CD14-positive monocyte (primary cell): ENCODE data around the gene PCBP3. TPM values are rescaled to one million over a fixed set of nuclear protein-coding genes. Genes with fewer than 3 reads are reported as not detected.

ENCODE experiments used
- DNase-seq, 3 donors: peaks; one replicate each; pipeline ENCODE4 v3.0.0-alpha.2; 2011 to 2022
- H2AFZ ChIP-seq: 2 replicates; pipeline ENCODE4 v1.6.0; 2012; ENCODE audit warnings: mild to moderate bottlenecking, low read depth, low read length, inconsistent platforms; ENCODE audit not compliant: insufficient read depth, poor library complexity, severe bottlenecking
- H3K27ac ChIP-seq, 2 donors: 1 replicate in 1 of 2; 2 replicates in 1 of 2; pipeline ENCODE4 v1.5.1; 2012 to 2013; ENCODE audit warnings: low read length in 2 of 2, control low read depth in 1 of 2, inconsistent platforms in 1 of 2, low read depth in 1 of 2, mild to moderate bottlenecking in 1 of 2
- H3K27me3 ChIP-seq, 2 donors: one replicate each; pipeline versions ENCODE4 v1.6.0 to v1.6.1; 2011 to 2013; ENCODE audit warnings: low read length in 2 of 2; ENCODE audit not compliant: control insufficient read depth in 2 of 2, insufficient read depth in 2 of 2
- H3K36me3 ChIP-seq, 2 donors: replicated peaks in 1 of 2; 1 replicate in 1 of 2; 2 replicates in 1 of 2; pipeline versions ENCODE4 v1.5.1 to v1.6.1; 2012 to 2013; ENCODE audit warnings: low read length in 2 of 2, control low read depth in 1 of 2, inconsistent platforms in 1 of 2, mild to moderate bottlenecking in 1 of 2; ENCODE audit not compliant: insufficient read depth in 2 of 2, control insufficient read depth in 1 of 2
- H3K4me1 ChIP-seq, 2 donors: 1 replicate in 1 of 2; 2 replicates in 1 of 2; pipeline versions ENCODE4 v1.5.1 to v1.6.1; 2012 to 2013; ENCODE audit warnings: low read length in 2 of 2, control low read depth in 1 of 2, inconsistent platforms in 1 of 2, mild to moderate bottlenecking in 1 of 2, moderate library complexity in 1 of 2; ENCODE audit not compliant: insufficient read depth in 2 of 2, control insufficient read depth in 1 of 2
- H3K4me2 ChIP-seq: replicated peaks from 2 replicates; pipeline ENCODE3; 2012; ENCODE audit warnings: low read length, moderate library complexity, mild to moderate bottlenecking; ENCODE audit not compliant: poor library complexity, severe bottlenecking; ENCODE audit errors: extremely low read depth
- H3K4me3 ChIP-seq, 3 experiments: fragments of 200-600 bp in 1 of 3; sonication (generic) in 1 of 3; replicated peaks in 1 of 3; 1 replicate in 2 of 3; 2 replicates in 1 of 3; pipeline ENCODE4 v1.5.1; 2011 to 2013; ENCODE audit warnings: low read length in 3 of 3, mild to moderate bottlenecking in 3 of 3, control low read depth in 2 of 3, low read depth in 2 of 3, inconsistent platforms in 1 of 3, moderate library complexity in 1 of 3
- H3K79me2 ChIP-seq: 2 replicates; pipeline ENCODE4 v1.6.0; 2012; ENCODE audit warnings: mild to moderate bottlenecking, control low read depth, inconsistent platforms, low read length, moderate library complexity; ENCODE audit not compliant: insufficient read depth
- H3K9ac ChIP-seq: 2 replicates; pipeline ENCODE4 v1.6.0; 2017; ENCODE audit warnings: low read length, mild to moderate bottlenecking; ENCODE audit not compliant: insufficient read depth, poor library complexity, severe bottlenecking
- H3K9me3 ChIP-seq, 2 donors: replicated peaks in 1 of 2; 1 replicate in 1 of 2; 2 replicates in 1 of 2; pipeline versions ENCODE4 v1.5.1 to v1.6.1; 2012 to 2013; ENCODE audit warnings: low read length in 2 of 2, control low read depth in 1 of 2; ENCODE audit not compliant: control insufficient read depth in 1 of 2, insufficient read depth in 1 of 2
- H4K20me1 ChIP-seq: 2 replicates; pipeline ENCODE4 v1.6.0; 2012; ENCODE audit warnings: mild to moderate bottlenecking, low read length, control low read depth, moderate library complexity; ENCODE audit not compliant: insufficient read depth
- H3K27ac Mint-ChIP-seq, 7 donors: one replicate each; pipeline ENCODE4 v1.8.0; 2020; ENCODE audit warnings: mild to moderate bottlenecking in 7 of 7, mixed read lengths in 7 of 7, moderate library complexity in 6 of 7, inconsistent platforms in 2 of 7
- H3K27me3 Mint-ChIP-seq, 3 donors: one replicate each; pipeline ENCODE4 v1.8.0; 2021 to 2022; ENCODE audit warnings: low read depth in 3 of 3, mild to moderate bottlenecking in 3 of 3, mixed read lengths in 3 of 3, moderate library complexity in 3 of 3, inconsistent platforms in 1 of 3
- H3K36me3 Mint-ChIP-seq, 2 donors: one replicate each; pipeline ENCODE4 v1.8.0; 2020; ENCODE audit warnings: mixed read lengths in 2 of 2, inconsistent platforms in 1 of 2, mild to moderate bottlenecking in 1 of 2
- H3K4me1 Mint-ChIP-seq: one replicate; pipeline ENCODE4 v1.8.0; 2020; ENCODE audit warnings: mild to moderate bottlenecking, mixed read lengths
- H3K4me3 Mint-ChIP-seq, 2 donors: one replicate each; pipeline ENCODE4 v1.8.0; 2020; ENCODE audit warnings: mild to moderate bottlenecking in 2 of 2, mixed read lengths in 2 of 2, moderate library complexity in 1 of 2
- H3K9me3 Mint-ChIP-seq, 7 donors: one replicate each; pipeline ENCODE4 v1.8.0; 2020 to 2022; ENCODE audit warnings: mixed read lengths in 7 of 7, mild to moderate bottlenecking in 6 of 7, moderate library complexity in 6 of 7, inconsistent platforms in 2 of 7
- WGBS: methylation state at CpG from one replicate; pipeline ENCODE4 v1.1.5; 2013; ENCODE audit warnings: missing lambda C conversion rate; ENCODE audit not compliant: insufficient coverage; 5-methylcytosine and 5-hydroxymethylcytosine counted together
- intact Hi-C, 2 donors: fragments of 100-400 bp; cut with micrococcal nuclease; formaldehyde crosslinking; loops; one replicate each; pipeline versions ENCODE4 v1.15.0 to v1.15.1; 2023
- polyA plus RNA-seq, 3 donors: library from polyadenylated mRNA; depleted of rRNA in 1 of 3; unstranded in 2 of 3; stranded (reverse) in 1 of 3; fragments of 300-500 nt in 2 of 3; fragments of >200 nt in 1 of 3; fragmentation: Illumina TruSeq in 2 of 3; gene quantifications; 1 replicate in 2 of 3; 2 replicates in 1 of 3; pipeline ENCODE4 v1.2.3, GENCODE V29; 2012 to 2021
- TF ChIP-seq, protein P1 (sequence below): fragments of 200-600 bp; IDR thresholded peaks from one replicate; pipeline ENCODE4 v1.8.0; 2022; ENCODE audit warnings: antibody characterized with exemption, mild to moderate bottlenecking

The PCBP3 gene
- polyA plus RNA-seq, 3 donors, result 0.34 to 0.49 TPM; not detected in 1

DNA sequence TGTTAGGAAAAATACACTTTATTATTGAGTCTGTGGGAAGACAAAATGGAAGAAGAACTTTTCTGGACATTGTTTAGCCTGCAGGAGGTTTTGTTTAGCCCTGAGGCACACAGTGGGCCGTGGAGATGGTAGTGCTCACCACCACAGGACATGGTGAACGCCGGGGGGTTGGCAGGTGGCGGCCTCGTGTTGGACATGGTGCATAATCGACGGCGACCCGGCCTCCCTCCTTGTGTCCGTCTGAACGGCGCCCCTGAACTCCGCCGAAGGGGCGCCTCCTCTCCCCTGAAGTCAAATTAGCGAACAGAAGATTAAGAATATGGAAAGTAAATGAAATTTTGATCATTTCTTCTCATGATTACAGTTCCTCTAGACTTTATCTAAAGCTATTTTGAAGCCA is 126.4 kb downstream of the PCBP3 start:
- no peak for DNase-seq
- Histone ChIP-seq H3K4me2 (no peak overlapping the region), H2AFZ (no peak overlapping the region), H3K27ac (no peak overlapping the region), H3K27me3 (no peaks in the 10 kb centered on the region), H3K4me1 (no peaks in the 10 kb centered on the region), H4K20me1 (no peaks in the 10 kb centered on the region), H3K9me3 (no peaks in the 10 kb centered on the region), H3K36me3 (no peaks in the 10 kb centered on the region), H3K9ac (no peak overlapping the region), H3K79me2 (no peaks in the 10 kb centered on the region), H3K4me3 (no peak overlapping the region)
- intact Hi-C loops, result no loop called here
- 97% methylated on average over 5 of the region's 16 CpGs for WGBS
- Mint-ChIP-seq H3K27ac (no peak overlapping the region), H3K27me3 (no peaks in the 10 kb centered on the region), H3K4me1 (peaks cover 6% of the 10 kb centered on the region), H3K4me3 (no peak overlapping the region), H3K9me3 (peaks cover 0 to 3% (median 0%) of the 10 kb centered on the region in 7 donors), H3K36me3 (no peaks in the 10 kb centered on the region)
- TF ChIP-seq, protein P1, sequence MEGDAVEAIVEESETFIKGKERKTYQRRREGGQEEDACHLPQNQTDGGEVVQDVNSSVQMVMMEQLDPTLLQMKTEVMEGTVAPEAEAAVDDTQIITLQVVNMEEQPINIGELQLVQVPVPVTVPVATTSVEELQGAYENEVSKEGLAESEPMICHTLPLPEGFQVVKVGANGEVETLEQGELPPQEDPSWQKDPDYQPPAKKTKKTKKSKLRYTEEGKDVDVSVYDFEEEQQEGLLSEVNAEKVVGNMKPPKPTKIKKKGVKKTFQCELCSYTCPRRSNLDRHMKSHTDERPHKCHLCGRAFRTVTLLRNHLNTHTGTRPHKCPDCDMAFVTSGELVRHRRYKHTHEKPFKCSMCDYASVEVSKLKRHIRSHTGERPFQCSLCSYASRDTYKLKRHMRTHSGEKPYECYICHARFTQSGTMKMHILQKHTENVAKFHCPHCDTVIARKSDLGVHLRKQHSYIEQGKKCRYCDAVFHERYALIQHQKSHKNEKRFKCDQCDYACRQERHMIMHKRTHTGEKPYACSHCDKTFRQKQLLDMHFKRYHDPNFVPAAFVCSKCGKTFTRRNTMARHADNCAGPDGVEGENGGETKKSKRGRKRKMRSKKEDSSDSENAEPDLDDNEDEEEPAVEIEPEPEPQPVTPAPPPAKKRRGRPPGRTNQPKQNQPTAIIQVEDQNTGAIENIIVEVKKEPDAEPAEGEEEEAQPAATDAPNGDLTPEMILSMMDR, result no peak

DNA sequence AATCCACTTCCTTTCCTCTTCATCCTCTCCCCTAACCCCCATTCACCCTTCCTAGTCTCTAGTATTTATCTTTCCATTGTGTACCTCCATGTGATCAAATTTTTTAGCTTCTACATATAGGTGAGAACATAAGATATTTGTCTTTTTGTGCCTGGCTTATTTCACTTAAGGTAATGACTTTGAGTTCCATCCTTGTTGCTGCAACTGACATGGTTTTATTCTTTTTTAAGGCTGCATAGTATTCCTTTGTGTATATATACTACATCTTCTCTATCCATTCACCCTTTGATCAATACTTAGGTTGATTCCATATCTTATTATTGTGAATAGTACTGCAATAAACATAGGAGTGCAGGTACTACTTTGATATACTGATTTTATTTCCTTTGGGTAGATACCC is 128.7 kb downstream of the PCBP3 start:
- Histone ChIP-seq H3K27me3 (no peaks in the 10 kb centered on the region), H3K27ac (no peak overlapping the region), H3K4me2 (no peak overlapping the region), H3K36me3 (no peaks in the 10 kb centered on the region), H2AFZ (no peak overlapping the region), H3K4me3 (no peak overlapping the region), H3K9me3 (peaks cover 0 to 6% of the 10 kb centered on the region in 2 donors), H4K20me1 (no peaks in the 10 kb centered on the region), H3K9ac (no peak overlapping the region), H3K4me1 (no peaks in the 10 kb centered on the region), H3K79me2 (no peaks in the 10 kb centered on the region)
- TF ChIP-seq, protein P1, result no peak
- no peak for DNase-seq
- intact Hi-C loops, result no loop called here
- Mint-ChIP-seq H3K9me3 (peaks cover 3 to 12% (median 8%) of the 10 kb centered on the region in 7 donors), H3K36me3 (no peaks in the 10 kb centered on the region), H3K27ac (no peak overlapping the region), H3K27me3 (no peaks in the 10 kb centered on the region), H3K4me1 (peaks cover 6% of the 10 kb centered on the region), H3K4me3 (no peak overlapping the region)
